ENCODE measurements around the gene HAPLN1.

The HAPLN1 gene

DNA sequence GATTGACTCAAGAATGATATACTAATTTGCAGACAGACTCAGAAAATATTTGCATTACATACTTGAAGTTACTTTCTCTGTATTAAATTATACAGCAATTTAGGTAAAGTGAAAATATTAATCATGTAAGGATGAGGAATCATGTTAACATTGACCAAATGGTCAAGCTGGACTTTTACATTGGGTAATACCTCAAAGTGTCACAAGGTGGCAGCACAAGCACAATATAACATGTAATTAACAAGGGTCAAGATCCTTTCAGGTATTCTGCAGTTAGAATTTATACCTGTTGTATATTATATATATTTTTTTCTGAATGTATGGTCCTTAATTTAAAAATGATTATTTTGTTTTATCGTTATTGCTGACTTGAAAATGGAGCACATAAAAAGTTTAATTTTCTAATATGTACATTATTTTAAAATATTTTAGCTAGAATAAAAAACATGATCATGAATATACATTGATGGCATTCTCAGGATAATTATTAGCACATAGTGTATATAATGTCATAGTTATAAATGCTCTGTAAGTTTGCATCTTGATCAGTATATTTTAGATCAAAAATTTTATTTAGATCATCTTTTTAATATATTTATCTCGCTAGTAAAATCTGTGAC lies 8.6 kb downstream of the HAPLN1 start:
- TF ChIP-seq, protein P1, sequence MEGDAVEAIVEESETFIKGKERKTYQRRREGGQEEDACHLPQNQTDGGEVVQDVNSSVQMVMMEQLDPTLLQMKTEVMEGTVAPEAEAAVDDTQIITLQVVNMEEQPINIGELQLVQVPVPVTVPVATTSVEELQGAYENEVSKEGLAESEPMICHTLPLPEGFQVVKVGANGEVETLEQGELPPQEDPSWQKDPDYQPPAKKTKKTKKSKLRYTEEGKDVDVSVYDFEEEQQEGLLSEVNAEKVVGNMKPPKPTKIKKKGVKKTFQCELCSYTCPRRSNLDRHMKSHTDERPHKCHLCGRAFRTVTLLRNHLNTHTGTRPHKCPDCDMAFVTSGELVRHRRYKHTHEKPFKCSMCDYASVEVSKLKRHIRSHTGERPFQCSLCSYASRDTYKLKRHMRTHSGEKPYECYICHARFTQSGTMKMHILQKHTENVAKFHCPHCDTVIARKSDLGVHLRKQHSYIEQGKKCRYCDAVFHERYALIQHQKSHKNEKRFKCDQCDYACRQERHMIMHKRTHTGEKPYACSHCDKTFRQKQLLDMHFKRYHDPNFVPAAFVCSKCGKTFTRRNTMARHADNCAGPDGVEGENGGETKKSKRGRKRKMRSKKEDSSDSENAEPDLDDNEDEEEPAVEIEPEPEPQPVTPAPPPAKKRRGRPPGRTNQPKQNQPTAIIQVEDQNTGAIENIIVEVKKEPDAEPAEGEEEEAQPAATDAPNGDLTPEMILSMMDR (IDR thresholded peaks at IDR 0.05; ENCODE audit: extremely low read depth, insufficient read depth, missing control alignments), result peak; percentile 77
- no peak for DNase-seq (ENCODE audit: low spot score)
- in situ Hi-C loops (cut with MboI; ENCODE audit: low pct_unique_long_range_greater_than_20kb, low sequenced_read_pairs, unreplicated experiment), result no loop called here

DNA sequence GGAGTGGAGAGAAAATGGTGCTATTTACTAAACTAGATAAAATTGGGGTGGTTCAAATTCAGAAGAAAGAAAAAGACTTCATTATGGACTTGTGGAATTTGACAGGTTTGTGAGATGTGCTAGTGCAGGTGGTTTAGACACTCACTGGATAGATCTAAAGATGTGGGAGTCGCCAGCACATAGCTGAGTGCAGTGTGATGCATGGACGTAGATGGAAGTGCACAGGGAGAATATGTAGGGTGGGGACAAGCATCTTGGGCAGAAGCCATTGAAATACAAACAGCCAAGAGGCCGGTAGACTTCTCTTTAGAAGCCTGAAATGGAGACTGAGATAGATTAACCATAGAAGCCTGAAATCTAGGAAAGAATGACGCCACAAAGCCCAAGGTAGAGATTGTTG lies 10.7 kb downstream of the HAPLN1 start:
- in situ Hi-C loops (cut with MboI; ENCODE audit: low pct_unique_long_range_greater_than_20kb, low sequenced_read_pairs, unreplicated experiment), result no loop called here
- TF ChIP-seq, protein P1 (IDR thresholded peaks at IDR 0.05; ENCODE audit: extremely low read depth, insufficient read depth, missing control alignments), result no peak
- no peak for DNase-seq (ENCODE audit: low spot score)

DNA sequence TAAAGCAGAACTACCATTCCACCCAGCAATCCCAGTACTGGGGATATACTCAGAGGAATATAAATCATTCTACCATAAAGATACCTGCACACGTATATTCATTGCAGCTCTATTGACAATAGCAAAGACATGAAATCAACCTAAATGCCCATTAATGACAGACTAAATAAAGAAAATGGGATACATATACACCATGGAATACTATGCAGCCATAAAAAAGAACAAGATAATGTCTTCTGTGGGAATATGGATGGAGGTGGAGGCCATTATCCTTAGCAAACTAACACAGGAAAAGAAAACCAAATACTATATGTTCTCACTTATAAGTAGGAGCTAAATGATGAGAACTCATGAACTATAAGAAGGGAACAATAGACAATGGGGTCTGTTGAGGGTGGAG lies 12.5 kb downstream of the HAPLN1 start:
- TF ChIP-seq, protein P1 (IDR thresholded peaks at IDR 0.05; ENCODE audit: extremely low read depth, insufficient read depth, missing control alignments), result no peak
- in situ Hi-C loops (cut with MboI; ENCODE audit: low pct_unique_long_range_greater_than_20kb, low sequenced_read_pairs, unreplicated experiment), result no loop called here
- no peak for DNase-seq (ENCODE audit: low spot score)

DNA sequence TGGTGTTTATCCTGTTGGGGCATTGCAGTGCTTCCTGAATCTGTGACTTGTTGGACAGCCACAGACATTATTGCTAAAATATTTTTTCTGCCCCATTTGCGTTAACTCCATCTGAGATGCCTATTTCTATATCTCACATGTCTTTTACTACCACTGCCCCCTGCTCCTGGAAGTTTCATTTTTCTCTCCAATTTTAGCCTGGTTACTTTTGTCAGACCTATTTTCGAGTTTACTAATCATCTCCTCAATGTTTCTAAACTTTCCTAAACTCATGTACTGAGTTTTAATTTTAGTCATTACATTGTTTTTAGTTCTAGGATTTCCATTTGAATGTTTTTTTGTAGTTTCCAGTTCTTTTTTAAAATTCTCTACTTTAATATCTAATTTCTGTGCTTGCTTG lies 17.6 kb downstream of the HAPLN1 start:
- in situ Hi-C loops (cut with MboI; ENCODE audit: low pct_unique_long_range_greater_than_20kb, low sequenced_read_pairs, unreplicated experiment), result no loop called here
- TF ChIP-seq, protein P1 (IDR thresholded peaks at IDR 0.05; ENCODE audit: extremely low read depth, insufficient read depth, missing control alignments), result no peak
- no peak for DNase-seq (ENCODE audit: low spot score)

DNA sequence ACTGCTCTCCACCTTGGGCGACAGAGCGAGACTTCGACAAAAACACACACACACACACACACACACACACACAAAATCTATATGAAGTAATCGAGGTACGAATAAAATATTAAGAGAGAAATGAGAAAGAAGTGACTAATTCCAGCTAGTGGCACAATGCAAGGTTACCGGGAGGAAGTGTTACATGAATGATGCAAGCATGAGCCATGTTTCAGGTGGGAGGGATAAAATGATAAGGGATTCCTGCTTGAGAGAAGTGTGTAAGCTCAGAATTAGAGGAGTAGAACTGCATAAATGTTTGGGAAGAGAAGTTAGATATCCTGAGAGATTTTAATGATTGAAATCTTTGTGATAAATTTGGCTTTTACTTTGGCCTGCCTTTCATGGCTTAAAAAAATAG lies 18.8 kb downstream of the HAPLN1 start:
- in situ Hi-C loops (cut with MboI; ENCODE audit: low pct_unique_long_range_greater_than_20kb, low sequenced_read_pairs, unreplicated experiment), result no loop called here
- TF ChIP-seq, protein P1 (IDR thresholded peaks at IDR 0.05; ENCODE audit: extremely low read depth, insufficient read depth, missing control alignments), result no peak
- no peak for DNase-seq (ENCODE audit: low spot score)

DNA sequence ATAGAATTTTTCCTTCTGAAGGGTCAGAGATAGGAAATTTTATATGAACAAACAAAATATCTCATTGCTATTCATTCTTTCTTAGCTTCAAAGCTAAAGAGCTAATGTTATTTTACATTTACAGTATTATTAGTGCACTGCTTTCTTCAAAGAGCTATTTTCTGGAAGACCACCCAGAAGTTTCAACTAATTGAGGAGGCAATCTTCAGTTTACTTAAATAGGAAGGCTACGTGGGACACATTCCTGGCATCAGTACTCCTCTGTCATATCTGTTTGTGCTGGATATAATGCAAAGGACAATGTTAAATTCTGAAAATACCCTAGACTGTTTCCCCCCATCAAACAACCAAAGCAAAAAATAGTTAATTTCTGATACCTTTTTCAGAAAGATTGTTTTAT lies 30.8 kb downstream of the HAPLN1 start:
- TF ChIP-seq, protein P1 (IDR thresholded peaks at IDR 0.05; ENCODE audit: extremely low read depth, insufficient read depth, missing control alignments), result no peak
- in situ Hi-C loops (cut with MboI; ENCODE audit: low pct_unique_long_range_greater_than_20kb, low sequenced_read_pairs, unreplicated experiment), result no loop called here

More for the DNA sequence above, 30.8 kb downstream of the HAPLN1 start:
- DNase-seq (ENCODE audit: low spot score), result no peak
